ENCODE results near the gene ZNF565. TPM values are rescaled to one million over a fixed set of nuclear protein-coding genes. Genes with fewer than 3 reads are reported as not detected.

Gene ZNF565
- total RNA-seq, 4 donors from 2014 or later, result 3.0 to 9.2 (median 4.9) TPM

- Histone ChIP-seq H3K27me3 (no peaks in the 10 kb centered on the region), H3K4me1 (peaks cover 0 to 5% (median 0%) of the 10 kb centered on the region in 4 donors), H3K4me3 (no peak overlapping the region), H3K9me3 (no peaks in the 10 kb centered on the region), H3K27ac (no peak overlapping the region), H3K36me3 (no peaks in the 10 kb centered on the region)
- TF ChIP-seq POLR2A (IDR thresholded peaks at IDR 0.05) (no peak), CTCF (IDR thresholded peaks at IDR 0.05) (no peak)
- no peak for DNase-seq
Measured at GRCh38 chr19:36210497-36210896, 4.0 kb downstream of the ZNF565 start.

GRCh38 chr19:36209372-36209771 is 5.1 kb downstream of the ZNF565 start:
- Histone ChIP-seq H3K36me3 (no peaks in the 10 kb centered on the region), H3K4me3 (no peak overlapping the region), H3K9me3 (no peaks in the 10 kb centered on the region), H3K27me3 (no peaks in the 10 kb centered on the region), H3K27ac (no peak overlapping the region), H3K4me1 (peaks cover 0 to 5% (median 0%) of the 10 kb centered on the region in 4 donors)
- TF ChIP-seq POLR2A (IDR thresholded peaks at IDR 0.05) (no peak), CTCF (IDR thresholded peaks at IDR 0.05) (no peak)
- DNase-seq, result no peak

GRCh38 chr19:36207605-36208252 is 6.7 kb downstream of the ZNF565 start:
- DNase-seq, result no peak
- TF ChIP-seq CTCF (IDR thresholded peaks at IDR 0.05) (no peak), POLR2A (IDR thresholded peaks at IDR 0.05) (no peak)
- Histone ChIP-seq H3K9me3 (no peaks in the 10 kb centered on the region), H3K4me1 (no peaks in the 10 kb centered on the region), H3K27ac (no peak overlapping the region), H3K4me3 (no peak overlapping the region), H3K36me3 (no peaks in the 10 kb centered on the region), H3K27me3 (no peaks in the 10 kb centered on the region)

GRCh38 chr19:36203293-36203692 is 11.2 kb downstream of the ZNF565 start:
- Histone ChIP-seq H3K4me1 (no peaks in the 10 kb centered on the region), H3K9me3 (no peaks in the 10 kb centered on the region), H3K36me3 (no peaks in the 10 kb centered on the region), H3K4me3 (no peak overlapping the region), H3K27ac (no peak overlapping the region), H3K27me3 (no peaks in the 10 kb centered on the region)
- TF ChIP-seq CTCF (IDR thresholded peaks at IDR 0.05), result no peak
- no peak for DNase-seq

GRCh38 chr19:36201684-36202083 is 12.8 kb downstream of the ZNF565 start:
- H3K27me3 ChIP-seq, result no peaks in the 10 kb centered on the region
- no peaks in the 10 kb centered on the region for H3K36me3 ChIP-seq
- H3K4me3 ChIP-seq, result no peak overlapping the region
- TF ChIP-seq POLR2A (IDR thresholded peaks at IDR 0.05) (no peak), CTCF (IDR thresholded peaks at IDR 0.05) (no peak)
- no peaks in the 10 kb centered on the region for H3K9me3 ChIP-seq
- H3K27ac ChIP-seq, result no peak overlapping the region
- no peak for DNase-seq
- no peaks in the 10 kb centered on the region for H3K4me1 ChIP-seq

- Histone ChIP-seq H3K27ac (no peak overlapping the region), H3K36me3 (peaks cover 0 to 14% (median 0%) of the 10 kb centered on the region in 3 donors), H3K4me3 (no peak overlapping the region), H3K27me3 (no peaks in the 10 kb centered on the region), H3K9me3 (no peaks in the 10 kb centered on the region), H3K4me1 (no peaks in the 10 kb centered on the region)
- DNase-seq, result no peak
- no peak for TF ChIP-seq POLR2A (IDR thresholded peaks at IDR 0.05)
- no peak for TF ChIP-seq CTCF (IDR thresholded peaks at IDR 0.05)
Measured at GRCh38 chr19:36198119-36198518, 16.3 kb downstream of the ZNF565 start.

All from Peyer's patch (tissue), 4 donors.